Mesenchymal stem cell (in vitro differentiated cells and primary cell): ENCODE results near the gene PLA2G2C.

ENCODE experiments used
- DNase-seq: peaks from one replicate; pipeline ENCODE4 v3.0.0-alpha.2; 2013
- H2AFZ ChIP-seq: one replicate; pipeline ENCODE4 v1.6.1; 2013; ENCODE audit warnings: low read depth, mild to moderate bottlenecking, control low read depth, inconsistent platforms, low read length, moderate library complexity
- H2AK5ac ChIP-seq: 2 replicates; pipeline ENCODE4 v1.6.1; 2013; ENCODE audit warnings: low read length, moderate library complexity, mild to moderate bottlenecking, inconsistent platforms; ENCODE audit not compliant: severe bottlenecking
- H2BK120ac ChIP-seq: one replicate; pipeline ENCODE4 v1.6.1; 2013; ENCODE audit warnings: low read depth, mild to moderate bottlenecking, inconsistent platforms, low read length, moderate library complexity
- H2BK12ac ChIP-seq, 2 experiments: one replicate each; pipeline ENCODE4 v1.6.1; 2013; ENCODE audit warnings: inconsistent platforms in 2 of 2, low read length in 2 of 2, mild to moderate bottlenecking in 2 of 2, moderate library complexity in 2 of 2, control low read depth in 1 of 2
- H2BK15ac ChIP-seq: one replicate; pipeline ENCODE4 v1.6.1; 2013; ENCODE audit warnings: mild to moderate bottlenecking, low read depth, inconsistent platforms; ENCODE audit not compliant: poor library complexity, severe bottlenecking
- H2BK5ac ChIP-seq: 2 replicates; pipeline ENCODE4 v1.6.1; 2013; ENCODE audit warnings: low read depth, mild to moderate bottlenecking, low read length, control low read depth, inconsistent platforms; ENCODE audit not compliant: poor library complexity, severe bottlenecking
- H3K14ac ChIP-seq, 2 experiments: one replicate each; pipeline ENCODE4 v1.6.1; 2013; ENCODE audit warnings: inconsistent platforms in 2 of 2, low read length in 2 of 2, control low read depth in 1 of 2, mild to moderate bottlenecking in 1 of 2, moderate library complexity in 1 of 2
- H3K18ac ChIP-seq, 2 experiments: one replicate each; pipeline ENCODE4 v1.6.1; 2013; ENCODE audit warnings: inconsistent platforms in 2 of 2, low read length in 2 of 2, control low read depth in 1 of 2, low read depth in 1 of 2, mild to moderate bottlenecking in 1 of 2
- H3K23ac ChIP-seq, 2 experiments: one replicate each; pipeline ENCODE4 v1.6.1; 2013; ENCODE audit warnings: inconsistent platforms in 2 of 2, low read length in 2 of 2, mild to moderate bottlenecking in 2 of 2, moderate library complexity in 2 of 2, control low read depth in 1 of 2
- H3K27ac ChIP-seq: 2 replicates; pipeline ENCODE4 v1.5.1; 2013; ENCODE audit warnings: mild to moderate bottlenecking, moderate library complexity, low read length, control low read depth, inconsistent platforms; ENCODE audit not compliant: poor library complexity, severe bottlenecking
- H3K27me3 ChIP-seq, 2 experiments: 2 replicates each; pipeline versions ENCODE4 v1.6.1 to v1.7.0; 2013; ENCODE audit warnings: low read length in 2 of 2, mild to moderate bottlenecking in 2 of 2, moderate library complexity in 2 of 2, control low read depth in 1 of 2, inconsistent platforms in 1 of 2; ENCODE audit not compliant: control insufficient read depth in 1 of 2, insufficient read depth in 1 of 2
- H3K36me3 ChIP-seq, 2 experiments: 2 replicates each; pipeline versions ENCODE4 v1.6.1 to v1.7.0; 2013; ENCODE audit warnings: low read length in 2 of 2, control low read depth in 1 of 2, inconsistent platforms in 1 of 2, low read depth in 1 of 2, mild to moderate bottlenecking in 1 of 2; ENCODE audit not compliant: insufficient read depth in 2 of 2, control insufficient read depth in 1 of 2
- H3K4ac ChIP-seq, 2 experiments: one replicate each; pipeline ENCODE4 v1.6.1; 2013; ENCODE audit warnings: inconsistent platforms in 2 of 2, low read length in 2 of 2, mild to moderate bottlenecking in 2 of 2, moderate library complexity in 2 of 2, control low read depth in 1 of 2, low read depth in 1 of 2
- H3K4me1 ChIP-seq: 2 replicates; pipeline ENCODE4 v1.6.1; 2013; ENCODE audit warnings: low read depth, low read length, control low read depth; ENCODE audit not compliant: control insufficient read depth, insufficient read depth
- H3K4me2 ChIP-seq: 2 replicates; pipeline ENCODE4 v1.6.1; 2013; ENCODE audit warnings: low read length, mild to moderate bottlenecking, inconsistent platforms; ENCODE audit not compliant: poor library complexity, severe bottlenecking
- H3K4me3 ChIP-seq, 2 experiments: 2 replicates each; pipeline versions ENCODE4 v1.5.1 to v1.7.0; 2013; ENCODE audit warnings: low read length in 2 of 2, mild to moderate bottlenecking in 2 of 2, control low read depth in 1 of 2, low read depth in 1 of 2; ENCODE audit not compliant: insufficient read depth in 1 of 2
- H3K79me1 ChIP-seq: replicated peaks from 2 replicates; pipeline ENCODE4 v1.6.1; 2013; ENCODE audit warnings: mild to moderate bottlenecking, control low read depth, low read length, inconsistent platforms; ENCODE audit not compliant: poor library complexity, severe bottlenecking
- H3K9ac ChIP-seq: 2 replicates; pipeline ENCODE4 v1.7.0; 2013; ENCODE audit warnings: mild to moderate bottlenecking, low read length, moderate library complexity
- H3K9me3 ChIP-seq: 2 replicates; pipeline ENCODE4 v1.7.0; 2013; ENCODE audit warnings: mild to moderate bottlenecking, low read length; ENCODE audit not compliant: control insufficient read depth
- H4K8ac ChIP-seq: one replicate; pipeline ENCODE4 v1.6.1; 2013; ENCODE audit warnings: inconsistent platforms, mild to moderate bottlenecking, low read length, moderate library complexity
- H4K91ac ChIP-seq: one replicate; pipeline ENCODE4 v1.6.1; 2013; ENCODE audit warnings: mild to moderate bottlenecking, low read length, inconsistent platforms
- WGBS: methylation state at CpG from one replicate; pipeline ENCODE4 v1.1.7; 2013; ENCODE audit warnings: mixed read lengths; 5-methylcytosine and 5-hydroxymethylcytosine counted together

Gene PLA2G2C

GRCh38 chr1:20143734-20144565 lies 42.4 kb downstream of the PLA2G2C start:
- Histone ChIP-seq H3K79me1 (no peaks in the 10 kb centered on the region), H4K91ac (no peak overlapping the region), H3K4me2 (no peak overlapping the region), H2AK5ac (no peak overlapping the region), H3K27me3 (peaks cover 5 to 10% of the 10 kb centered on the region in 2 experiments), H4K8ac (no peak overlapping the region), H2BK5ac (no peak overlapping the region), H3K4me3 (no peak overlapping the region), H3K4ac (no peak overlapping the region), H3K36me3 (no peaks in the 10 kb centered on the region), H3K27ac (no peak overlapping the region), H2BK120ac (no peak overlapping the region), H2AFZ (no peak overlapping the region), H3K14ac (no peak overlapping the region), H3K9ac (no peak overlapping the region), H3K9me3 (no peaks in the 10 kb centered on the region), H2BK12ac (no peak overlapping the region), H2BK15ac (no peak overlapping the region), H3K4me1 (no peaks in the 10 kb centered on the region), H3K23ac (no peak overlapping the region), H3K18ac (no peak overlapping the region)
- DNase-seq: no peak
- 75% methylated on average over 13 of the region's 13 CpGs for WGBS

DNA sequence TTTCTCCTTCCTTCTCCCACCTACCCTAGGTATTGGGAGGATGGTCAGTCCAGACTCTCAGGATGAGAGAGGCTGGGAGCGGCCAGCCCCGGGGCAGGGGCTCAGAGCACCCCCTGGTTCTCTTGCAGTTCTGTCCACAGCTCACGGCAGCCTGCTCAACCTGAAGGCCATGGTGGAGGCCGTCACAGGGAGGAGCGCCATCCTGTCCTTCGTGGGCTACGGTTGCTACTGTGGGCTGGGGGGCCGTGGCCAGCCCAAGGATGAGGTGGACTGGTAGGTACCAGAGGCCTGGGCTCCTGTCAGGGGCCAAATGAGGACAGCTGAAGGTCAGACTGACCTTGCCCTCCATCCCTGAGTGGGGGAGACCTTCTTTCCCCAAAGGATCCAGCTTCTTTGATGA lies 43.0 kb downstream of the PLA2G2C start:
- no peak for DNase-seq
- H3K9ac ChIP-seq: no peak overlapping the region
- no peaks in the 10 kb centered on the region for H3K9me3 ChIP-seq
- no peak overlapping the region for H2BK12ac ChIP-seq
- no peak overlapping the region for H3K4me2 ChIP-seq
- H2AFZ ChIP-seq: no peak overlapping the region
- no peak overlapping the region for H3K18ac ChIP-seq
- H2BK120ac ChIP-seq: no peak overlapping the region
- H2BK15ac ChIP-seq: no peak overlapping the region
- no peak overlapping the region for H3K4me3 ChIP-seq
- H3K27me3 ChIP-seq: peaks cover 5 to 10% of the 10 kb centered on the region in 2 experiments
- 88% methylated on average over 8 of the region's 8 CpGs for WGBS
- no peaks in the 10 kb centered on the region for H3K4me1 ChIP-seq
- no peaks in the 10 kb centered on the region for H3K79me1 ChIP-seq
- no peak overlapping the region for H3K27ac ChIP-seq
- no peak overlapping the region for H3K23ac ChIP-seq
- no peak overlapping the region for H2BK5ac ChIP-seq
- no peak overlapping the region for H3K14ac ChIP-seq
- no peaks in the 10 kb centered on the region for H3K36me3 ChIP-seq
- H3K4ac ChIP-seq: no peak overlapping the region
- H4K8ac ChIP-seq: no peak overlapping the region
- no peak overlapping the region for H2AK5ac ChIP-seq
- no peak overlapping the region for H4K91ac ChIP-seq

DNA sequence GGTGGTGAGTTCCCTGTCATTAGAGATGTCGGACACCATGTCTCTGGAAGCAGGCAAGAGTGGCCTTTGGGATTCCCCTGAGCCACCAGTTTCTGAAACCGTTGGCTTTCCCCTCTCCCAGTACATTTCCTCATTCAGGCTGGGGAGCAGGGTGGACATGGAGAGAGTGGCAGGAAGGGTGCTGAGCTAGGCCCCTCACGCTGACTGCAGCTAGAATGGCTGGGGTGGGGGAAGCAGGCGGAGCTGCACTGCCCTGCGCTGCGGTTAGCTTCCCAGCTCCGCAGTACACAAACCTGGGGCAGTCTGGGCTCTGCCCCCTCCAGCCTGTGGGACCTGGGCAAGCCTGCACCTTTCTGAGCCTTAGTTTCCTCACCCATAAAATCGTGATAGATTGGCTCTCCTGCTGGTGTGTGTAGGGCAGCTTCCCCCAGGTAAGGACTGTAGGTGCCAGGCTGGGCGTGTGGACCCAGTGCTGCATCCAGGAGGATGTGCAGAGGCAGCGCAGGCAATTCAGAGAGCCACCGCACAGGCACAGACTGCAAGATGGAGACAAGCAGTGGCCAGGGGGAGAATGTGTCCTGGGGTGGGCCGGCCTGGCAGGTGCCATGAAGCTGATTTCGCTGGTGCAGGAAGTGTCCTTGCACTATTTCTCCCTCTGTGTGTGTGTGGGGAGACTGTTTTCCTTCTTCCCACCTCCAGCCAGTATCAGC lies 44.2 kb downstream of the PLA2G2C start:
- Histone ChIP-seq H3K27ac (no peak overlapping the region), H3K4me1 (no peaks in the 10 kb centered on the region), H2BK15ac (no peak overlapping the region), H3K27me3 (peaks cover 5 to 10% of the 10 kb centered on the region in 2 experiments), H2BK5ac (no peak overlapping the region), H2BK12ac (no peak overlapping the region), H3K9ac (no peak overlapping the region), H3K4me3 (no peak overlapping the region), H3K4ac (no peak overlapping the region), H3K4me2 (no peak overlapping the region), H3K36me3 (no peaks in the 10 kb centered on the region), H2AFZ (no peak overlapping the region), H4K8ac (no peak overlapping the region), H2AK5ac (no peak overlapping the region), H2BK120ac (no peak overlapping the region), H3K18ac (no peak overlapping the region), H3K14ac (no peak overlapping the region), H3K79me1 (no peaks in the 10 kb centered on the region), H3K9me3 (no peaks in the 10 kb centered on the region), H3K23ac (no peak overlapping the region), H4K91ac (no peak overlapping the region)
- WGBS: 85% methylated on average over 13 of the region's 13 CpGs
- DNase-seq: no peak

DNA sequence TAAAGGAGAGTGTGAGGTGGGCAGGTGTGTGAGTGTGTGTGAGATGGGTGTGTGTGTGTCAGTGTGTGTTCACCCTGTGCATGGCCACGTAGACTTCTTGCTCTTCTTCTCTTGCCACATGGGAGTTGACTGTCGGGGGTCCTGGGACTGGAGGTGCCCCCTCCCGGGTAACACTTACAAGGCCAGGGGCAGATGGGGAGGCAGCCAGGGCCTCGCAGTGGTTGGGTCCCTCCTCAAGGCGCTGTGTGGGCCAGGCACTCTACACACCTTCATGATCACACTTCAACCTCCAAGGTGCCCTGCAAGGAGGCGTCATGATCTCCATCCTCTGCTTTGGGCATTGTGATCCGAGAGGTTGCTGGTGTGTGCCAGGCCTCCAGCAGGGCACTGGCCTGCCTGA lies 44.9 kb downstream of the PLA2G2C start:
- Histone ChIP-seq H3K4me1 (no peaks in the 10 kb centered on the region), H4K8ac (no peak overlapping the region), H3K9ac (no peak overlapping the region), H2BK15ac (no peak overlapping the region), H3K4me3 (peak overlapping the region in 1 of 2 experiments; percentile 23), H2BK5ac (no peak overlapping the region), H3K18ac (no peak overlapping the region), H3K27ac (no peak overlapping the region), H3K14ac (peak overlapping the region in 1 of 2 experiments; percentile 18), H3K9me3 (no peaks in the 10 kb centered on the region), H4K91ac (no peak overlapping the region), H2BK12ac (no peak overlapping the region), H3K79me1 (no peaks in the 10 kb centered on the region), H3K36me3 (no peaks in the 10 kb centered on the region), H2AFZ (no peak overlapping the region), H3K27me3 (peaks cover 5 to 6% of the 10 kb centered on the region in 2 experiments), H2BK120ac (no peak overlapping the region), H3K4me2 (no peak overlapping the region), H3K4ac (no peak overlapping the region), H2AK5ac (no peak overlapping the region), H3K23ac (no peak overlapping the region)
- WGBS: 89% methylated on average over 7 of the region's 7 CpGs
- DNase-seq: no peak
